GM23338 (cell line): ENCODE results near the gene RPTOR. TPM values are rescaled to one million over a fixed set of nuclear protein-coding genes. Genes with fewer than 3 reads are reported as not detected.

Experiments
- ATAC-seq: fragments of 200-7000 bp; cut with Tn5 transposase; 3 replicates; pipeline ENCODE4 v1.9.1; 2020
- DNase-seq: peaks from one replicate; pipeline ENCODE4 v3.0.0-alpha.2; 2015; ENCODE audit warnings: low spot score
- H2AFZ ChIP-seq: fragments of 200-600 bp; sonication (generic); 2 replicates; pipeline ENCODE4 v1.8.0; 2016; ENCODE audit warnings: antibody characterized with exemption, mild to moderate bottlenecking, moderate library complexity
- H3F3A ChIP-seq: fragments of 200-600 bp; sonication (generic); replicated peaks from 2 replicates; pipeline ENCODE4 v1.8.0; 2017; ENCODE audit warnings: antibody characterized with exemption, mixed run types, low read depth
- H3K27ac ChIP-seq: fragments of 200-600 bp; sonication (generic); 2 replicates; pipeline ENCODE4 v1.6.1; 2016; ENCODE audit warnings: low read depth
- H3K27me3 ChIP-seq: fragments of 200-600 bp; sonication (generic); 2 replicates; pipeline ENCODE4 v1.8.0; 2016; ENCODE audit warnings: mild to moderate bottlenecking, mixed run types, moderate library complexity; ENCODE audit not compliant: insufficient read depth
- H3K36me3 ChIP-seq: fragments of 200-600 bp; sonication (generic); 2 replicates; pipeline ENCODE4 v1.8.0; 2016; ENCODE audit warnings: mild to moderate bottlenecking; ENCODE audit not compliant: insufficient read depth
- H3K4me1 ChIP-seq: fragments of 200-600 bp; sonication (generic); 2 replicates; pipeline ENCODE4 v1.8.0; 2016; ENCODE audit warnings: mild to moderate bottlenecking, moderate library complexity; ENCODE audit not compliant: insufficient read depth
- H3K4me2 ChIP-seq: fragments of 200-600 bp; sonication (generic); 2 replicates; pipeline ENCODE4 v1.7.1; 2017; ENCODE audit warnings: mixed run types
- H3K4me3 ChIP-seq: fragments of 200-600 bp; sonication (generic); 2 replicates; pipeline ENCODE4 v1.6.1; 2016; ENCODE audit warnings: mixed run types
- H3K79me2 ChIP-seq: fragments of 200-600 bp; sonication (generic); replicated peaks from 2 replicates; pipeline ENCODE4 v1.8.0; 2017; ENCODE audit warnings: mild to moderate bottlenecking; ENCODE audit not compliant: insufficient read depth
- H3K9me2 ChIP-seq: fragments of 200-600 bp; sonication (generic); 2 replicates; pipeline ENCODE4 v1.8.0; 2017; ENCODE audit not compliant: insufficient read depth
- H4K20me1 ChIP-seq: fragments of 200-600 bp; sonication (generic); replicated peaks from 2 replicates; pipeline ENCODE4 v1.8.0; 2017; ENCODE audit warnings: mild to moderate bottlenecking; ENCODE audit not compliant: insufficient read depth
- H3K27ac Mint-ChIP-seq: 2 replicates; pipeline ENCODE4 v1.8.0; 2020; ENCODE audit warnings: inconsistent platforms, mild to moderate bottlenecking, moderate library complexity, mixed read lengths
- H3K27me3 Mint-ChIP-seq: 3 replicates; pipeline ENCODE4 v1.8.0; 2022; ENCODE audit warnings: low read depth, mild to moderate bottlenecking, moderate library complexity, mixed read lengths, inconsistent platforms; ENCODE audit not compliant: insufficient read depth, poor library complexity
- H3K36me3 Mint-ChIP-seq: 3 replicates; pipeline ENCODE4 v1.8.0; 2021; ENCODE audit warnings: low read depth, mild to moderate bottlenecking, inconsistent platforms, moderate library complexity, mixed read lengths
- H3K4me1 Mint-ChIP-seq: 3 replicates; pipeline ENCODE4 v1.8.0; 2020; ENCODE audit warnings: mild to moderate bottlenecking, inconsistent platforms, mixed read lengths
- H3K4me3 Mint-ChIP-seq: 3 replicates; pipeline ENCODE4 v1.8.0; 2021; ENCODE audit warnings: moderate library complexity, mild to moderate bottlenecking, inconsistent platforms, mixed read lengths
- H3K9me3 Mint-ChIP-seq: 3 replicates; pipeline ENCODE4 v1.8.0; 2020; ENCODE audit warnings: moderate library complexity, mild to moderate bottlenecking, inconsistent platforms, mixed read lengths
- CREB1 ChIP-seq: fragments of 250-450 bp; sonication (Bioruptor Pico); IDR thresholded peaks from 2 replicates; pipeline ENCODE4 v1.5.0; 2020; ENCODE audit warnings: low read depth, mild to moderate bottlenecking, moderate library complexity
- EZH2 ChIP-seq: fragments of 200-600 bp; sonication (generic); IDR thresholded peaks from one replicate; pipeline ENCODE4 v1.8.0; 2017; ENCODE audit warnings: antibody characterized with exemption, mild to moderate bottlenecking, low read depth; ENCODE audit not compliant: unreplicated experiment
- EZH2phosphoT487 ChIP-seq: fragments of 200-600 bp; sonication (generic); IDR thresholded peaks from one replicate; pipeline ENCODE4 v1.8.1; 2018; ENCODE audit warnings: antibody characterized with exemption; ENCODE audit not compliant: unreplicated experiment
- JUNB ChIP-seq: IDR thresholded peaks from one replicate; pipeline ENCODE4 v1.6.1; 2016; ENCODE audit warnings: antibody characterized with exemption; ENCODE audit not compliant: unreplicated experiment
- NANOG ChIP-seq: IDR thresholded peaks from 2 replicates; pipeline ENCODE4 v1.6.1; 2016; ENCODE audit warnings: antibody characterized with exemption, borderline replicate concordance
- STAT1 ChIP-seq: IDR thresholded peaks from one replicate; pipeline ENCODE4 v1.6.1; 2016; ENCODE audit warnings: antibody characterized with exemption; ENCODE audit not compliant: unreplicated experiment
- ZNF114 ChIP-seq: fragments of 250-450 bp; sonication (Bioruptor Pico); IDR thresholded peaks from 2 replicates; pipeline ENCODE4 v1.5.0; 2020; ENCODE audit warnings: mild to moderate bottlenecking, moderate library complexity
- ZNF331 ChIP-seq: fragments of 250-450 bp; sonication (Bioruptor Pico); IDR thresholded peaks from 2 replicates; pipeline ENCODE4 v1.5.0; 2020; ENCODE audit warnings: low read depth, mild to moderate bottlenecking, moderate library complexity
- polyA plus RNA-seq: library from polyadenylated mRNA; unstranded; fragments of >200 nt; fragmentation: Nextera tagmentation; extraction: Ambion mirVana; gene quantifications from 2 replicates; pipeline ENCODE4 v1.2.1, GENCODE V29; 2016
- total RNA-seq: library from RNA; depleted of rRNA; stranded (reverse); fragments of >200 nt; shearing (Covaris generic); gene quantifications from 2 replicates; pipeline ENCODE4 v1.2.3, GENCODE V29; 2014
- TF ChIP-seq, protein P1 (sequence below): IDR thresholded peaks from 2 replicates; pipeline ENCODE4 v1.6.1; 2016; ENCODE audit warnings: antibody characterized with exemption
- TF ChIP-seq, protein P2 (sequence below): IDR thresholded peaks from one replicate; pipeline ENCODE4 v1.6.1; 2018; ENCODE audit warnings: antibody characterized with exemption; ENCODE audit not compliant: unreplicated experiment
- TF ChIP-seq, protein P3 (sequence below), 2 experiments: fragments of 200-600 bp in 1 of 2; sonication (generic) in 1 of 2; conservative IDR thresholded peaks; 2 replicates each; pipeline versions ENCODE4 v1.5.1 to v1.6.1; 2016 to 2017; ENCODE audit warnings: antibody characterized with exemption in 2 of 2, low read depth in 2 of 2, mild to moderate bottlenecking in 2 of 2, moderate library complexity in 1 of 2
- TF ChIP-seq, protein P4 (sequence below): fragments of 250-450 bp; sonication (Bioruptor Pico); IDR thresholded peaks from 2 replicates; pipeline ENCODE4 v1.5.0; 2020; ENCODE audit warnings: mild to moderate bottlenecking, moderate library complexity

RPTOR gene
- total and polyA plus RNA-seq, 2 experiments from 2014 or later, result 9.5 to 38.0 TPM

DNA sequence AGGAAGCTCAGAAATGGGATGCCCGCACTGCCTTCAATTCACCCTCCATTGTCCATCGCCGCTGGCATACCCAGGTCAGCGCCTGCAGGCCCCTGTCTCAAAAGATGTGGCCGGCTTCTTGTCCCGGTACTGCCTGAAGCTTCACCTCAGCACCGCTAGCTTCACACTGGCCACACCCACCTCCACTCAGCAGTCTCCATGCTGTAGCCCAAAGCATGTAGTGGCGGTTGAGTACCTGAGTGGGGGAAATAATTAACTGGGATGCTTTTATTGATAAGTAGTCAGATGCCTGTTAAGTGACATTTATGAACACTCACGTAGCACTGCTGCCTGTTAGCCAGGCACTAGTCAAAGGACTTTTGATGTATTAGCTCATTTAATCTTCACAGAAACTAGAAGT is 143.2 kb downstream of the RPTOR start:
- Mint-ChIP-seq H3K27ac (no peak overlapping the region), H3K4me1 (peaks cover 8% of the 10 kb centered on the region), H3K4me3 (no peak overlapping the region), H3K27me3 (peaks cover 6% of the 10 kb centered on the region), H3K9me3 (no peaks in the 10 kb centered on the region), H3K36me3 (no peaks in the 10 kb centered on the region)
- Histone ChIP-seq H3K27ac (no peak overlapping the region), H2AFZ (no peak overlapping the region), H3K4me1 (no peaks in the 10 kb centered on the region), H3K36me3 (no peaks in the 10 kb centered on the region), H4K20me1 (peaks cover 4% of the 10 kb centered on the region; the same call in 1 of the 2 replicates), H3F3A (no peaks in the 10 kb centered on the region), H3K4me2 (no peak overlapping the region), H3K4me3 (no peak overlapping the region), H3K9me2 (no peaks in the 10 kb centered on the region), H3K27me3 (no peaks in the 10 kb centered on the region), H3K79me2 (peaks cover 55% of the 10 kb centered on the region)
- DNase-seq (no peak), ATAC-seq (no peak)
- TF ChIP-seq ZNF114 (CRISPR knock-in tag) (no peak), JUNB (no peak), ZNF331 (CRISPR knock-in tag) (no peak), EZH2phosphoT487 (no peak), EZH2 (no peak), CREB1 (CRISPR knock-in tag) (no peak), STAT1 (no peak), NANOG (no peak)
- TF ChIP-seq, protein P1, sequence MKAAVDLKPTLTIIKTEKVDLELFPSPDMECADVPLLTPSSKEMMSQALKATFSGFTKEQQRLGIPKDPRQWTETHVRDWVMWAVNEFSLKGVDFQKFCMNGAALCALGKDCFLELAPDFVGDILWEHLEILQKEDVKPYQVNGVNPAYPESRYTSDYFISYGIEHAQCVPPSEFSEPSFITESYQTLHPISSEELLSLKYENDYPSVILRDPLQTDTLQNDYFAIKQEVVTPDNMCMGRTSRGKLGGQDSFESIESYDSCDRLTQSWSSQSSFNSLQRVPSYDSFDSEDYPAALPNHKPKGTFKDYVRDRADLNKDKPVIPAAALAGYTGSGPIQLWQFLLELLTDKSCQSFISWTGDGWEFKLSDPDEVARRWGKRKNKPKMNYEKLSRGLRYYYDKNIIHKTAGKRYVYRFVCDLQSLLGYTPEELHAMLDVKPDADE, result no peak
- TF ChIP-seq, protein P2, sequence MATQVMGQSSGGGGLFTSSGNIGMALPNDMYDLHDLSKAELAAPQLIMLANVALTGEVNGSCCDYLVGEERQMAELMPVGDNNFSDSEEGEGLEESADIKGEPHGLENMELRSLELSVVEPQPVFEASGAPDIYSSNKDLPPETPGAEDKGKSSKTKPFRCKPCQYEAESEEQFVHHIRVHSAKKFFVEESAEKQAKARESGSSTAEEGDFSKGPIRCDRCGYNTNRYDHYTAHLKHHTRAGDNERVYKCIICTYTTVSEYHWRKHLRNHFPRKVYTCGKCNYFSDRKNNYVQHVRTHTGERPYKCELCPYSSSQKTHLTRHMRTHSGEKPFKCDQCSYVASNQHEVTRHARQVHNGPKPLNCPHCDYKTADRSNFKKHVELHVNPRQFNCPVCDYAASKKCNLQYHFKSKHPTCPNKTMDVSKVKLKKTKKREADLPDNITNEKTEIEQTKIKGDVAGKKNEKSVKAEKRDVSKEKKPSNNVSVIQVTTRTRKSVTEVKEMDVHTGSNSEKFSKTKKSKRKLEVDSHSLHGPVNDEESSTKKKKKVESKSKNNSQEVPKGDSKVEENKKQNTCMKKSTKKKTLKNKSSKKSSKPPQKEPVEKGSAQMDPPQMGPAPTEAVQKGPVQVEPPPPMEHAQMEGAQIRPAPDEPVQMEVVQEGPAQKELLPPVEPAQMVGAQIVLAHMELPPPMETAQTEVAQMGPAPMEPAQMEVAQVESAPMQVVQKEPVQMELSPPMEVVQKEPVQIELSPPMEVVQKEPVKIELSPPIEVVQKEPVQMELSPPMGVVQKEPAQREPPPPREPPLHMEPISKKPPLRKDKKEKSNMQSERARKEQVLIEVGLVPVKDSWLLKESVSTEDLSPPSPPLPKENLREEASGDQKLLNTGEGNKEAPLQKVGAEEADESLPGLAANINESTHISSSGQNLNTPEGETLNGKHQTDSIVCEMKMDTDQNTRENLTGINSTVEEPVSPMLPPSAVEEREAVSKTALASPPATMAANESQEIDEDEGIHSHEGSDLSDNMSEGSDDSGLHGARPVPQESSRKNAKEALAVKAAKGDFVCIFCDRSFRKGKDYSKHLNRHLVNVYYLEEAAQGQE, result no peak
- TF ChIP-seq, protein P3, sequence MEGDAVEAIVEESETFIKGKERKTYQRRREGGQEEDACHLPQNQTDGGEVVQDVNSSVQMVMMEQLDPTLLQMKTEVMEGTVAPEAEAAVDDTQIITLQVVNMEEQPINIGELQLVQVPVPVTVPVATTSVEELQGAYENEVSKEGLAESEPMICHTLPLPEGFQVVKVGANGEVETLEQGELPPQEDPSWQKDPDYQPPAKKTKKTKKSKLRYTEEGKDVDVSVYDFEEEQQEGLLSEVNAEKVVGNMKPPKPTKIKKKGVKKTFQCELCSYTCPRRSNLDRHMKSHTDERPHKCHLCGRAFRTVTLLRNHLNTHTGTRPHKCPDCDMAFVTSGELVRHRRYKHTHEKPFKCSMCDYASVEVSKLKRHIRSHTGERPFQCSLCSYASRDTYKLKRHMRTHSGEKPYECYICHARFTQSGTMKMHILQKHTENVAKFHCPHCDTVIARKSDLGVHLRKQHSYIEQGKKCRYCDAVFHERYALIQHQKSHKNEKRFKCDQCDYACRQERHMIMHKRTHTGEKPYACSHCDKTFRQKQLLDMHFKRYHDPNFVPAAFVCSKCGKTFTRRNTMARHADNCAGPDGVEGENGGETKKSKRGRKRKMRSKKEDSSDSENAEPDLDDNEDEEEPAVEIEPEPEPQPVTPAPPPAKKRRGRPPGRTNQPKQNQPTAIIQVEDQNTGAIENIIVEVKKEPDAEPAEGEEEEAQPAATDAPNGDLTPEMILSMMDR (conservative IDR thresholded peaks at IDR 0.05; ENCODE audit: low read depth in 2 of 2), result no peak
- TF ChIP-seq, protein P4, sequence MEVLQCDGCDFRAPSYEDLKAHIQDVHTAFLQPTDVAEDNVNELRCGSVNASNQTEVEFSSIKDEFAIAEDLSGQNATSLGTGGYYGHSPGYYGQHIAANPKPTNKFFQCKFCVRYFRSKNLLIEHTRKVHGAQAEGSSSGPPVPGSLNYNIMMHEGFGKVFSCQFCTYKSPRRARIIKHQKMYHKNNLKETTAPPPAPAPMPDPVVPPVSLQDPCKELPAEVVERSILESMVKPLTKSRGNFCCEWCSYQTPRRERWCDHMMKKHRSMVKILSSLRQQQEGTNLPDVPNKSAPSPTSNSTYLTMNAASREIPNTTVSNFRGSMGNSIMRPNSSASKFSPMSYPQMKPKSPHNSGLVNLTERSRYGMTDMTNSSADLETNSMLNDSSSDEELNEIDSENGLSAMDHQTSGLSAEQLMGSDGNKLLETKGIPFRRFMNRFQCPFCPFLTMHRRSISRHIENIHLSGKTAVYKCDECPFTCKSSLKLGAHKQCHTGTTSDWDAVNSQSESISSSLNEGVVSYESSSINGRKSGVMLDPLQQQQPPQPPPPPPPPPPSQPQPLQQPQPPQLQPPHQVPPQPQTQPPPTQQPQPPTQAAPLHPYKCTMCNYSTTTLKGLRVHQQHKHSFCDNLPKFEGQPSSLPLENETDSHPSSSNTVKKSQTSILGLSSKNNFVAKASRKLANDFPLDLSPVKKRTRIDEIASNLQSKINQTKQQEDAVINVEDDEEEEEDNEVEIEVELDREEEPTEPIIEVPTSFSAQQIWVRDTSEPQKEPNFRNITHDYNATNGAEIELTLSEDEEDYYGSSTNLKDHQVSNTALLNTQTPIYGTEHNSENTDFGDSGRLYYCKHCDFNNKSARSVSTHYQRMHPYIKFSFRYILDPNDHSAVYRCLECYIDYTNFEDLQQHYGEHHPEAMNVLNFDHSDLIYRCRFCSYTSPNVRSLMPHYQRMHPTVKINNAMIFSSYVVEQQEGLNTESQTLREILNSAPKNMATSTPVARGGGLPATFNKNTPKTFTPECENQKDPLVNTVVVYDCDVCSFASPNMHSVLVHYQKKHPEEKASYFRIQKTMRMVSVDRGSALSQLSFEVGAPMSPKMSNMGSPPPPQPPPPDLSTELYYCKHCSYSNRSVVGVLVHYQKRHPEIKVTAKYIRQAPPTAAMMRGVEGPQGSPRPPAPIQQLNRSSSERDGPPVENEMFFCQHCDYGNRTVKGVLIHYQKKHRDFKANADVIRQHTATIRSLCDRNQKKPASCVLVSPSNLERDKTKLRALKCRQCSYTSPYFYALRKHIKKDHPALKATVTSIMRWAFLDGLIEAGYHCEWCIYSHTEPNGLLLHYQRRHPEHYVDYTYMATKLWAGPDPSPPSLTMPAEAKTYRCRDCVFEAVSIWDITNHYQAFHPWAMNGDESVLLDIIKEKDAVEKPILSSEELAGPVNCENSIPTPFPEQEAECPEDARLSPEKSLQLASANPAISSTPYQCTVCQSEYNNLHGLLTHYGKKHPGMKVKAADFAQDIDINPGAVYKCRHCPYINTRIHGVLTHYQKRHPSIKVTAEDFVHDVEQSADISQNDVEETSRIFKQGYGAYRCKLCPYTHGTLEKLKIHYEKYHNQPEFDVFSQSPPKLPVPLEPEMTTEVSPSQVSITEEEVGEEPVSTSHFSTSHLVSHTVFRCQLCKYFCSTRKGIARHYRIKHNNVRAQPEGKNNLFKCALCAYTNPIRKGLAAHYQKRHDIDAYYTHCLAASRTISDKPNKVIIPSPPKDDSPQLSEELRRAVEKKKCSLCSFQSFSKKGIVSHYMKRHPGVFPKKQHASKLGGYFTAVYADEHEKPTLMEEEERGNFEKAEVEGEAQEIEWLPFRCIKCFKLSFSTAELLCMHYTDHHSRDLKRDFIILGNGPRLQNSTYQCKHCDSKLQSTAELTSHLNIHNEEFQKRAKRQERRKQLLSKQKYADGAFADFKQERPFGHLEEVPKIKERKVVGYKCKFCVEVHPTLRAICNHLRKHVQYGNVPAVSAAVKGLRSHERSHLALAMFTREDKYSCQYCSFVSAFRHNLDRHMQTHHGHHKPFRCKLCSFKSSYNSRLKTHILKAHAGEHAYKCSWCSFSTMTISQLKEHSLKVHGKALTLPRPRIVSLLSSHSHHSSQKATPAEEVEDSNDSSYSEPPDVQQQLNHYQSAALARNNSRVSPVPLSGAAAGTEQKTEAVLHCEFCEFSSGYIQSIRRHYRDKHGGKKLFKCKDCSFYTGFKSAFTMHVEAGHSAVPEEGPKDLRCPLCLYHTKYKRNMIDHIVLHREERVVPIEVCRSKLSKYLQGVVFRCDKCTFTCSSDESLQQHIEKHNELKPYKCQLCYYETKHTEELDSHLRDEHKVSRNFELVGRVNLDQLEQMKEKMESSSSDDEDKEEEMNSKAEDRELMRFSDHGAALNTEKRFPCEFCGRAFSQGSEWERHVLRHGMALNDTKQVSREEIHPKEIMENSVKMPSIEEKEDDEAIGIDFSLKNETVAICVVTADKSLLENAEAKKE (CRISPR knock-in tag), result no peak
